GM18907 (cell line): Measurements from ENCODE around the gene SELENOT.
"Not testable (repeated sequence)": the region's sequence is repeated elsewhere in the genome, so short reads cannot be mapped to it uniquely, and the experiment has no call there.

Experiments used
- ATAC-seq: cut with Tn5 transposase; IDR thresholded peaks from one replicate; pipeline ENCODE4 v1.9.1; 2021; ENCODE audit warnings: mild to moderate bottlenecking, moderate library complexity; ENCODE audit not compliant: unreplicated experiment

The SELENOT gene, protein sequence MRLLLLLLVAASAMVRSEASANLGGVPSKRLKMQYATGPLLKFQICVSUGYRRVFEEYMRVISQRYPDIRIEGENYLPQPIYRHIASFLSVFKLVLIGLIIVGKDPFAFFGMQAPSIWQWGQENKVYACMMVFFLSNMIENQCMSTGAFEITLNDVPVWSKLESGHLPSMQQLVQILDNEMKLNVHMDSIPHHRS

DNA sequence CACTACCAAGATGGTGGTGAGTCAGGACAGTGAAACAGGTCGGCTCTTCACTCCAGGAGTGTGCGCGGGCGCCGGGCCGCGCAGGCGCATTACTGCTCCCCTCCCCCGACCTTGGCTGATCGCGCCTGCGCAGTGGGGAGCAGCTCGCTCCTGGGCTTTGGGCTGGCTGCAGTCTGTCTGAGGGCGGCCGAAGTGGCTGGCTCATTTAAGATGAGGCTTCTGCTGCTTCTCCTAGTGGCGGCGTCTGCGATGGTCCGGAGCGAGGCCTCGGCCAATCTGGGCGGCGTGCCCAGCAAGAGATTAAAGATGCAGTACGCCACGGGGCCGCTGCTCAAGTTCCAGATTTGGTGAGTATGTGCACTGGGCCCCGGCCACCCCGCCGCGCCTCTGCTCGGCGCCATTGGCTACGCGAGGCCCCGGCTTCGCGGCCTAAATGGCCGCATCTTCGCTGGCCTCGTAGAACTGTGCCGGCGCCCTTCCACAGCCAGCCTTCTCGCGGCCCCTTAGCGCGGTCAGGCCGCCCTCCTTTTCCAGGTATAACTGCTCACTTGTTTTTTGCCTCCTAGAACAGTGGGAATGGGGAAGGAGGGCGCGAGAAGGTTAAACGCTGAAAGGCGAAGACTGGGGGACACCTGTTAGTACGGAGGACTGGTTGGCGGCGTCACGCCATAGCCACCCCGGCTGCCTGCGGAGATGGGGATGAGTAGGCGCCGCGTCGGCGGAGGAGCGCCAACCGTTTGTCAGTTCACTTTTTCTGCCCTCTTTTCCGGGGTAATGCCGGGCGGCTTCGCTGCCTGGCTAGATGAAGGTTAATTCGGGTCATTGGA, at the start of gene SELENOT:
Gene SELENOT (plus strand): TSS at position 169 of the 827 bp plus-strand sequence. CDS start 42 bp downstream, at position 211.
- ATAC-seq: peak; percentile 67

DNA sequence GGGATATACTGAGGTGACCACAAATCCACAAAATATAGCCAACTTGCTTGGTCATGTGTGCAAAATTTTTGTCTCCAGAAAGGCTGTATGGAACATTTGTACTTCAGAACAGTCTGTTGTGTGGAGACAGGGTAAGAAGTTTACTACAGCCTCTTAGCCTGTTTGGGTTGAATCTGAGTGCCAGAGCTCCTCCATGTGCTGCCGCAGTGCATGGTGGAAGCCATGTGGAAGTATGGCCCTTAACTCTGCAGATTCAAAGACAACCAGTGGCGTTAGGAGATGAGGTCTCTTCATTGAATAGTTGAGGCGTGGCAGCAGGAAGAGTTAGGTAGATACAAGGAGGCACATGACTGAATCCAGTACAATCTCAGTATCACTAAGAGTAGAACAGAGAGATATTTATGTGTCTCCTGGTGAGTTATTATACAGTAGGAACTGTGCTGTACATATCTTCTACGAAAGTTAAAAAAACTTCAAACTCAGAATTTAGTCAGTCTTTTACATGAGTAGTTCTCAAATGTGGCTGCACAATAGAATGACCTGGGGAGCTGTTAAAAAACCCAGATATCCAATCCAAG, 47.2 kb upstream of the SELENOT start:
- no peak for ATAC-seq

DNA sequence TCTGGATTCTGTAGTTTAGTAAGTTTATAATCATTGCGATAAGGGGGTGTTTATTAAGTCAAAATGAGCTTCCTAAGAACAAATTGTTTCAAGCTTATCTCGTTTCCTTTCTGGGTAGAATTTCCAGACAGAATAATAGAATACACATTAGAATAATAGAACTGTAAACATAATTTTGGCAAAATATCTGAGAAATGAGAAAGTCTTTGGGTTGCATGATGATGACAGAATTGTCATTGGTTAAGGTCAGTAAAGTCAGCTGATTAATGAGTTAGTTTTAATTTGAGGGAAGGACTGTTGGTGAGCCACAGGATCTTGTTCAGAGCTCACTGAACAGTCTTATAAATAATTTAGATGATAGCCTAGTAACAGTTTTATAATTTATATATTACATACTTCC, 46.3 kb upstream of the SELENOT start:
- ATAC-seq: no peak

DNA sequence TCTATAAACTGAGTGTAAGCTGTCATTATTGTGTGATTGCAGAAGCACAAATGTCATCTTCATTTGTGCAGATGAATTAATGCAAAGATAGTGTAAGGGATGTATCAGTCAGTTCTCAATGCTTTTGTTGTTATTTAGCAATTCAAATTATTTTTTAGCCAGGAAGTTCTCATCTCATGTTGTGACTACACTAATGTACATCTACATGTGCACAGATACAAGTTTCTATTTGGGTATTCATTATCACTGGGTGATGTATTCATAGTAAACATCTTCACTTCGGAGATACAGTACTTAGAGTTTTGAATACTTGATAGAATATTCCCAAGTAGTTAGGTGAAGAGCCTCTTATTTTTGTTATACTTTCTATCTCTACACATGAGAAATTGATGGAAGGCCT, 45.4 kb upstream of the SELENOT start:
- no peak for ATAC-seq

DNA sequence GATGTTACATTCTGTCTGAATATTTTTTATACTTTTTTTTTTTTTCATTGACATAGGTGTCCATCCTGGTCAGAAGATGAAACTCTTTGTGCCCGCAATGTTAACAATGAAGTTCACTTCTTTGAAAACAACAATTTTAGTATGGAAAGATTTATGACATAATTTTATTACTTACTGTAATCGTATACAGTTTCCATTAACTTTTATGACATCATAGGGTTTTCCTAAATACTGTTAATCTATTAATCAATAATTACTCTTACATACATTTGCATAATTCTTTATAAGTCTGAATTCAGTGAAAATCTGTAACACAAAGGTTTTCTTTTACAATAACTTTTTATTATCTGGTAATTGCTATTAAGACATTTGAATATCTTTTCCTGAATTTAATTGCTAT, 38.9 kb upstream of the SELENOT start:
- ATAC-seq: no peak

DNA sequence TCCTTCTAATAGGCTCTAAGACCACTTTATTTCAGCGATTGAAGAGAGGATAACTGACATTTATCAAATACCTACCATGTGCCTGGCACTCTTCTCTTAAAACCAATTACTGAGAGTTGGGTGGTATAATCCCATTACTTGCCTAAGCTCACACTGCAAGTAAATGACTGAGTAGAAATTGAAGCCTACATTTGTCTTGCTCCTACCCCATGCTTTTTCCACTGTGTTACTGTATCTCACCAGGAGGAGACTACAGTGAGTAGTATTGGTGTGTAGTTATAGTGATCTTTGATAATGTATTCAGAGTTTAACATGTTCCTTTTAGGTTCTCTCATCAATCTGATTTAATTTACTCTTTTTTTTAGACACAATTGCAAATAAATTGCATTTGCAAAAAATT, 35.8 kb upstream of the SELENOT start:
- no peak for ATAC-seq

DNA sequence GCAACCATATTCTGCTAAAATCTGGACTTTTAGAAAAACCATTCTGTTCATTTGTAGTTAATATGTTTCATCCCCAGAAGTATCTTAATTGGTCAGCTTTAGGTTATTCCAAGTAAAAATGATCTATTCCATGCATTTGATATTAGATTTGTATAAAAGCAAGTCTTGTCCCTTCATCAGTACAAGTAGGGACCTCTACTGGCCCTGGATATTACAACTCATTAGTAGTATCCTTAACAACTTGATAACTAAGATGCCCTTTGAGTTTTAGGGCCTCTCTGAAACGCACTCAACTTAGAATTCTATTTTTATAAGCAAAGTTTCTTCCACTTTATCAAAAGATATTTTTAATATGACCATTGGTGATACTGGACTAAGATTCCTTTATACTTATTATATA, 25.3 kb upstream of the SELENOT start:
- ATAC-seq: no peak

DNA sequence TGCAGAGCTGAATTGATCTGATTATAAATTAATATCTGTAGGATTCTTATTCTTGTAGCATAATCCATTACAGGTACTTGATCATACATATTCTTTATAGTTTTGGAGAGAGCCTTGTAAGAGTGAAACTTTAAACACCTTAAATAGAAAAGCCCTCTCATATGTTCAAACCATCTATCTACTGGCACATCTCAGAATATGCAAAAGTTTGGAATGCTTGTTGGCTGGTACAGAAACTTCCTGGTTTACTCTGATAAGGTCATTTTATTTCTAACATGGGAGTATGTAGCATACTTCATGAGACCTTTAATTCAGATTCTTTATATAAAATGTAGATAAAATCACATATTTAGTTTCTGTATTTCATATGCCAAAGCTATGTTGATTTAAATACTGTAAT, 21.9 kb upstream of the SELENOT start:
- ATAC-seq: no peak

DNA sequence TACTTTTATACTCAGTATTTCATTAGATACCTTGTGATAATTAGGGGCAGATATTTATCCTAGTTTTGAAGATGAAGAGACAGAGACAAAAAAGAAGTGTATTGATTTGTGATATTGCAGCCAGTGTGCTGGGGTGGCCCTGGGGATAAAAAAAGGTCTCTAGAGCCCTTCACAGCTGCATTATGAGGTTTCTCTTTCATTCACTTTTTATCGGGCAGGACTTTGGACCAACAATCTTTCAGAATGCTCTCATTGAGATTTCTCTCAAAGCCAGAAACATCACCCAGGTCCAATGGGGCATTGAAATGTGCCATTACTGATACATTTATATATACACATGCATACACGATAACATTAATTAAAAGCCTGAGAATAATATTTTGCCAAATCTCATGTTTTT, 20.5 kb upstream of the SELENOT start:
- ATAC-seq: peak; percentile 66

DNA sequence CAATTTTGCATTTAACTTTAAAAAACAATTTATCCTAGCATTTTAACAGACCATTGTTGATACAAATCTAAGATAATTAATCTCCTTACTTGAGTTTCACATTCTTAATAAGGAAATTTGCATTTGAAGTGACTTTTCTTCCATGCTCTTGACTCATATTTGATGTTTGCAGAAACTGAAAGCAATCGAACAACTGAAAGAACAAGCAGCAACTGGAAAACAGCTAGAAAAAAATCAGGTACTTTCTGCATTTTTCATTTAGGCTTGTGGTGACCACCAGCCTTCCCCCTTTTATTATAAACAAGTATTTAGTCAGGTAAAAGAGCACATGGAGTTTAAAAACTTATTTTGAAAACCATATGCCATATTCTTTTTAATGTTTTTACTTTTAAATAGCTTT, 20.1 kb upstream of the SELENOT start:
- peak; percentile 67 for ATAC-seq

DNA sequence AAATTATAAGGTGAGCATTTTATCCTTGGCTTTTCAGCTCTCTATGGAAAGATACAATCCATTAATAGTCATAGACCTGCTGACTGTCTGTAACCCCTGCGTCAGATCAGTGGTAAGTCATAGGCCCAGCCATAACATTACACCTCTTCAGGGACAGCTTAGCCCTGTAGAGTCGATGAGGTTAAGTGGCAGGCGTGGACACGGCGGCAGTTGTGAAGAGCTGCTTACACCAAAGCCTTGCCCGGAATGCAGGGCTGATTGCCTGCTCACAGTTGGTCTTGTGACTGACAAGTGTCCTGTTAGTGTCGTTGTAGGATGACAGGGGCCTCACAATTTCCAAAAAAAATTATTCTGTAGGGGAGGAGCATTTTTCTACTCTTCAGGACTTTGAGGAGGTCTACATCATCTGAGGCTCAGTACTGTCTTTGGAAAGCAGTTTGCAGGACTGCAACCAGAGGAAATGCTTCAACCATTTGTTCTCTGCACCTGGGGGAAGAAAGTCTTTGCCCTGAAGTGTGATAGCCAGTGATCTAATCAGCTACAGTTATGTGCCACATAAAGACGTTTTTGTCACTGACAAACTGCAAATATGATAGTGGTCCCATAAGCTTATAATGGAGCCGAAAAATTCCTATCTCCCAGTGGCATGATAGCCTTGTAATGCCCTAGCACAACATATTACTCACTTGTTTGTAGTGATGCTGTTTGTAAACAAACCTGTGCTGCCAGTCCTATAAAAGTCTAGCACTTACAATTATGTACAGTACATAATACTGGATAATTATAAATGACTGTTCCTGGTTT, 14.9 kb upstream of the SELENOT start:
- ATAC-seq: no peak

DNA sequence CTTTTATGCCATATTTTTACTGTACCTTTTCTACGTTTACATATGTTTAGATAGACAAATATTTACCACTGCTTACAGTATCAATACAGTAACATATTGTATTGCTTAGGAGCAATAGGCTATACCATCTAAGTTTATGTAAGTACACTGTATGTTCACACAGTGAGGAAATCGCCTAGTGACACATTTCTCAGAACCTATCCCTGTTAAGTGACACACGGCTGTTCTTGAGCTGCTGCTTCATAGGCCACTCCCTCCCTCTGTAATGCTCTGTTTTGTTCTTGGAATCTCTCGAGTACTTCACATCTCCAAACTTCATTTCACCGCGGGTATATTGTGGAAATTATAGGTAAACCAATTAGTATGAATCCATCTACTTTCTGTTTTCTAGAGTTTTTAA, 13.4 kb upstream of the SELENOT start:
- no peak for ATAC-seq

DNA sequence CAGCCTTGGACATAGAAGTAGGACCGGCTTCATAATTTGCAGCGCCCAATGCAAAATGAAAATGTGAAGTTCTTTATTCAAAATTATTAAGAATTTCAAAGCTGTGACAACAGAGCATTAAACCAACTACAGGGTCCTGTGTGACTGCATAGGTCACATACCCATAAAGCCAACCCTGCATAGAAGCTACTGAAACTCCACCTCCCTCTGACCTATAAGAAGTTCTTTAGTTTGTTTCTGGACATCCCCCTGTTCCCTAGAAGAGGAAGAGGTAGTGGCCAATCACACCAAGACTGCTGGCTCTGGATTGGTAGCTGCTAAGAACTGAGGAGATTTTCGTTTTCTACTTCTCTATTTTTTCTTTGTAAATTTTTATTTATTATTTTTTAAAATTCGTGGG, 9.0 kb upstream of the SELENOT start:
- no peak for ATAC-seq

DNA sequence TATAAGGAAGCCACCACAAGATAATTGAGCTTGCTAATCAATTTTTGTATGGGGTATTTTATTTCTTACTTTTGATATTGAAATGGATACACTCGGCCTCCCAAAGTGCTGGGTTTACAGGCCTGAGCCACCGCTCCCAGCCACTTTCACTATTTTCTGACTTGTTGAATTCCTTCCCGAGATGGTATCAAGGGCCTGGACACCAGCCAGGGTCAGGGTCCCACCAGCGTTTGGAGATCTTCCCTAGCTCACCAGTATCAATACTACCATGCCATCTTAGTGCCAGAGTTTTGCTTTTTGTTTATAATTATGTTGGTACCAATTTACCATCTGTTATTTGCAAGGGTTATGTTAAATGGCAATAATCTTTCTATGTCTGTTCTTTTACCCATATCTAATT, 5.5 kb upstream of the SELENOT start:
- no peak for ATAC-seq

DNA sequence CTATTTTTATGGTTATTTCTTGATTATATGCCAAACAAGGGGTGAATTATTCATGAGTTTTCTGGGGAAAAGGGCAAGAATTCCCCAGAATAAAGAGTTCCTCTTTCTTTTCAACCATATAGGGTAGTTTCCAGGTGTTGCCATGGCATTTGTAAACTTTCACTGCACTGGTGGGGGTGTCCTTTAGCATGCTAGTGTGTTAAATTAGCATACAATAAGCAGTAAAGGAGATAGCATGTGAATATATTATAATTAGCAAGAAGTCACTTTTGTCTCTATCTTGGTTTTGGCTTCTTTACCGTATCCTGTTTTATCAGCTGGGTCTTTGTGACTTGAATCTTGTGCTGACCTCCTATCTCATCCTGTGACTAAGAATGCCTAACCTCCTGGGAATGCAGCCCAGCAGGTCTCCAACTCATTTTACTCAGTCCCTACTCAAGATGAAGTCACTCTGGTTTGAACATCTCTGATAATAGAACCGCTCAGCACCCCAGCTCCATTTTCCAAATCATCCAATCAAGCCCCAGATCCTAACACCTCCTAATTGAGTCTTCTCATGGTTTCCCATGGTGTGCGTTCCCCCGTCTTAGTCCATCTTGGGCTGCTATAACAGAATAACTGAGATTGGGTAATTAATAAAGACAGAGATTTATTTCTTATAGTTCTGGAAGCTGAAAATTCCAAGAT, 3.4 kb upstream of the SELENOT start:
- peak; percentile 26 for ATAC-seq

DNA sequence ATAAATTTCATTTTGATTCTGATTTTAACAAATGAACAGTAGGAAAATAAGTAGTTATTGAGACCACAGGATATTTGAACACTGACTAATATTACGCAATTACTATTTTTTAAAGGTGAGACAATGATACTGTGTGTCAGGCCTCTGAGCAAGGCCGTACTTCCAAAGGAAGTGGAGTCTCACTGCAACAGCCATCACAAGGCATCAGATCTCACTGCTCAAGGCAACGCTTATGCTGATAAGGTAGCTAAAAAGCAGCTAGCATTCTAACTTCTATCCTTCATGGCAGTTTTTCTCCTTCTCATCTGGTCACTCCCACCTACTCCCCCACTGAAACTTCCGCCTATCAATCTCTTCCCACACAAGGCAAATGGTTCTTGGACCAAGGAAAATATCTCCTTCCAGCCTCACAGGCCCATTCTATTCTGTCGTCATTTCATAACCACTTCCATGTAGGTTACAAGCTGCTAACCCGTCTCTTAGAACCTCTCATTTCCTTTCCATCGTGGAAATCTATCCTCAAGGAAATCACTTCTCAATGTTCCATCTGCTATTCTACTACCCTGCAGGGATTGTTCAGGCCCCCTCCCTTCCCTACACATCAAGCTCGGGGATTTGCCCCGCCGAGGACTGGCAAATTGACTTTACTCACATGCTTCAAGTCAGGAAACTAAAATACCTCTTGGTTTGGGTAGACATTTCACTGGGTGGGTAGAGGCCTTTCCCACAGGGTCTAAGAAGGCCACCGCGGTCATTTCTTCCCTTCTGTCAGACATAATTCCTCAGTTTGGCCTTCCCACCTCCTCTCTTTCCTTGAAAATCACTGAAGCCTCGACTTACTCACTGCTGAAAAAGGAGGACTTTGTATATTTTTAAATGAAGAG, 2.2 kb upstream of the SELENOT start:
- not testable (repeated sequence) for ATAC-seq

DNA sequence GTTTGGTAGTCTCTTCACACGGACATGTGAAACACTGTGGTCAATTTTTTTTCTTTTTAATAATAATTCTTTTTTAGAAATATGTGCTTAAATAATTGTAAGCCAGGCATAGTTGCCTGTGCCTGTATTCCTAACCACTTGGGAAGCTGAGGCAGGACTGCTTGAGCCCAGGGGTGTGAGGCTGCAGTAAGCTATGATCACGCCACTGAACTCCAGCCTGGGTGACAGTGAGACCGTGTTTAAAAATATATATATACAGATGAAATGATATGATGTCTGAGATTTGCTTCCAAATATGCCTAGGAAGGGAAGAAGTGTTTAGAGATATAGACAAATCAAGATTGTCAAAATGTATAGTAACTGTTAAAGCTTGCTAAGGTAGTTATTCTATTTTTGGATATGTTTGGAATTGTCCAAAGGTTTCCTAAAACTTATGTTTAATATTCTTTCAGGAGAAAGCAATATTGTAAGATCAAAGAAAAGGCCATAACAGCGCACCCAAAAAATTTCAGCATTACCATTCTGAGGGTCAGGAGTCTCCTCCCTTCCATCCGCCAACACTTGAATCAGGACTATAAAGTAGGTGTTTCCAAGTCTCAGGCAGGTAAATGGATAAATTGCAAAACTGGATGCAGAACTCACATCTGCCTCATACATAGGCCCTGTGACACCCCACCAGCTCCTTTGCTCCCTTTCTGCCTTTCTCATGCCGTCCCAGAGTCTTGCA, 532 bp upstream of the SELENOT start:
- peak; percentile 14 for ATAC-seq

DNA sequence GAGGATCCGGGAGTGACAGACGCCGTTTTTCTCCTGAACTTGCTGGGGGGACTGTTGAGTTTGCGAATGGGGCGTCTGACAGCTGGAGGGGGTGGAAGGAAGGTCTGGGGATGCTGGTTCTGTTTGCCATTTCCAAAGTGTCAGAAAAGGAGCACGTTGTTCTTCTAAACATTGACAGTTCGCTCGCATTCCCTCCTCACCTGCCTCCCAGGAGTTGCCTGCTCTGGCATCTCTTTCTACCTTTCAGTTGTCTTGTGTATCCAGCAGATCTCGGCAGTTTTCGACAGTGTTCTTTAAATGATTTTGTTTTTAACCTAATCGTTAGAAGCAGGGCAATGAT, 829 bp downstream of the SELENOT start:
- no peak for ATAC-seq

DNA sequence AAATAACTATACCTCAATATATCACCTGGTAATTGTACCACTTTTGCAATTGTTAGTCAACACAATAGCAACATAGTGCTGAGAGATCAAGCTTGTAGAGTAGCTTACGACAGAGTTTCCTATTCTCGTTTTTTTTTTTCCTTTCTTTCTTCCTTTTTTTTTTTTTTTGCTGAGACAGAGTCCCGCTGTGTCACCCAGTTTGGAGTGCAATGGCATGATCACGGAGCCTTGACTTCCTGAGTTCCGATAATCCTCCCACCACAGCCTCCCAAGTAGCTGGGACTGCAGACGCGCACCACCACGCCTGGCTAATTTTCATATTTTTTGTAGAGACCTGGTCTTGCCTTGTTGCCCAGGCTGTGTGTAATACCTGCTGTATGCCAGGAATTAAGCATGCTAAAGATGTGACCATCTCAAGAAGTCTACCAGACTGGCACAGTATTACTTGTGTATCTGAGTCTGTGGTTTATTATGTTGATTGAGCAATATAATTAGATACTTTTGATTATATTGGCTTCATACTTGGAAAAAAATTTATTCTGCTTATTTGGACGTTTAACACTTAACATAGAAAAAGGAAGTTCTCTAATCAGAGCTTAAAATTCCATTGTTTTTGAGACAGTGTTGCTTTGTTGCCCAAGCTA, 3.0 kb downstream of the SELENOT start:
- no peak for ATAC-seq
